NCI-H128 (cell line): ENCODE results near the gene CCDC88B.

Source experiments
- DNase-seq: peaks from one replicate; lab custom pipeline; 2025; ENCODE audit not compliant: unreplicated experiment; lab: John Stamatoyannopoulos, UW

CCDC88B gene

GRCh38 chr11:64379817-64380709, 40.1 kb downstream of the CCDC88B start:
- no peak for DNase-seq

- DNase-seq, result no peak
These were observed 41.3 kb downstream of the CCDC88B start for GRCh38 chr11:64381350-64381749.

DNA sequence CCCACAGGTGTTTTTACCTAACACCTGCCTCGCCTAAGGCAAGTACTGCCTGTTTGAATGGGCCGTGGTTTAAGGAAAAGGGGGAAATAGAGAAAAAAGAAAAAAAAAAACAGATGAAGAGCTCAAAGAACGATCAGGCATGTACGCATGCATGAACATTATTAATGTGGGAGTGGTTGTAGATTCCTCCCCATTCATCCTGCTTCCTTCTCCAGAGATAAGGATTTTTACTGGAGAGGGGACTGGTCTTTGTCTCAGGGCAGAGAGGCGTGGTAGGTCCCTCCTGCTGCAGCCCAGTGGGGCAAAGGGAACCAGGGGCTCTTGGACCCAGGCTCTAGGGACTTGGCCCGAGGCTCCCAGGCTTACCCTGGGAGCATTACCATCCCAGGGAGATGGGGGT, 42.0 kb downstream of the CCDC88B start:
- DNase-seq, result no peak

DNA sequence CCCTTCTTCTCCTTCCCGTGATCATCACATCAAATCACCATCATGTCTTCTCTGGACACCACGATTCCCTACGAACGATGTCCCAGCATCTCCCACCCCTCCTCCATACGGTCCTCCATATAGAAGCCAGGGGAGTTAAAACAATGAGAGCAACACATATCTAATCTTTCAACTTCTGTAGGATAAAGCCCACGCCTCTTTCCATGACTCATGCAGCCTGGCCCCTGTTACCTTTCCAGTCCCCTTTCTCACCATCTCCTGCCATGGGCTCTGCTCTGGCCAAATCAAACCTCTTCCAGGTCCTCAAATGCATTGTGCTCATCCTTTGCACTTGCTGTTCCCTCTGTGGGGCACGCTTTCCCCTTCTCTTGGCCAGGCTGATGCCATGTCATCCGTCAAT, 42.6 kb downstream of the CCDC88B start:
- no peak for DNase-seq

DNA sequence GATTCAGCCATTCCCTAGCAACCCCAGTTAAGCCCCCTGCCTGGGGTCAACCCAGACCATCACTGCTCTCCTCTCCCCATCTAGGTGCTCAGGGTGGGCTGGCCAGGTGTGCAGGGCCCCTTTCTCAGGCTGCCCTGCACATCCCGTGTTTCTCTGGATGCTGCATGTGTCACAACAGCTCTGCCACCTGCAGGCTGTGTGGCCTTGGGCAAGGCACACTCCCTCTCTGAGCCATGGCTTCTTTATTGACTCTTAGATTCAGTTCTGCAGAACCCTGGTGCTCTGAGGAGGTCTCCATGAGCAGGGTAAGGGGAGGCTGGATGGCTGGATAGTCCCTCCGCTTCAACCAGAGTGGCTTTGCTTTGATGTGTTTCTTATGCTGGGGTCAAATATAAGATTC, 43.6 kb downstream of the CCDC88B start:
- no peak for DNase-seq

- DNase-seq, result no peak
These were observed 44.2 kb downstream of the CCDC88B start for GRCh38 chr11:64384028-64384737.

- no peak for DNase-seq
These were observed 45.3 kb downstream of the CCDC88B start for GRCh38 chr11:64384981-64385944.

- DNase-seq, result no peak
These were observed 46.1 kb downstream of the CCDC88B start for GRCh38 chr11:64385945-64386704.

- DNase-seq, result no peak
These were observed 47.9 kb downstream of the CCDC88B start for GRCh38 chr11:64387916-64388315.

GRCh38 chr11:64388894-64389293, 48.9 kb downstream of the CCDC88B start:
- DNase-seq, result no peak

DNA sequence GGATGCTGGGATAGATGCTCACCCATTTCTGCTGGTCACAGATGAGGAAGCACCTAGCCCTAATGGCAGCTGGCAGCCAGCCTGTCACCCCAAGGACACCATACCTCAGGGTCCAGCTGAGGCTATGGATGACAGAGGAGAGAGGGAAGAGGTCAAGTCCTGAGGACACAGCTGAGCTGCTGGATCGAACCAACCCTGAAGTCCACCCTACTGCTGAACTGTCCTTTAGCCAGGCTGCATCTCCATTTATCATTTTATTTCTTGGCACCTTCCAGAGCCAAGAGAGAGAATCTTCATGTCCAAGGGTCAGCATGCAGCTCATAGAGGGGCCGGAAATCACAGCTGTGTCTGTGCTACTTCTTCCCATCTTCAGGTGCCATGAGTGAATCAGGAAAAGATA, 49.8 kb downstream of the CCDC88B start:
- DNase-seq, result no peak

GRCh38 chr11:64390558-64390957, 50.6 kb downstream of the CCDC88B start:
- DNase-seq, result no peak

GRCh38 chr11:64391839-64392238, 51.8 kb downstream of the CCDC88B start:
- no peak for DNase-seq

DNA sequence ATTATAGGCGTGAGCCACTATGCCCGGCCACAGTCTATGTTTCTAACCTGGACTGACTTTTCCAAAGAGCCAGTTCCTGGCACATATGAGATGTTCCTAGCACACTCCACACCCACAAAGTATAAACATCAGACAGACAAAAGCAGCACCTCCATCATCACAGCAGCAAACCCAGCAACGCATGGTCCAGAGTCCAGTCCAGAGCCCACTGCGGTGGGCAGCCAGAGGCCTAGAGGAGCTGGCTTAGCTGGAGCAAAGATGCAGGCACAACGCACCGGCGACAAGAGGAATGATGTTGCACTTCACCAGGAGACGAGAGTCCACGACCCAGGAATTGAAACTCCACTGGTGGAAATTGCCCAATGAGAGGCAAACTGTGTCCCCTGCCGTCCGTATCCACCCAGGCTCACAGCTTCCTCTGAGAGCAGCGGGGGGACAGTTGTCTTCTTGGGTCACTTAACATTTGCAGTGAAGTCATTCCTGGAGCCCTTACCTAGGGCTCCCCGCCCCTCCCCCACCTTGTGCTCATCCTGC, 55.6 kb downstream of the CCDC88B start:
- DNase-seq, result no peak

DNA sequence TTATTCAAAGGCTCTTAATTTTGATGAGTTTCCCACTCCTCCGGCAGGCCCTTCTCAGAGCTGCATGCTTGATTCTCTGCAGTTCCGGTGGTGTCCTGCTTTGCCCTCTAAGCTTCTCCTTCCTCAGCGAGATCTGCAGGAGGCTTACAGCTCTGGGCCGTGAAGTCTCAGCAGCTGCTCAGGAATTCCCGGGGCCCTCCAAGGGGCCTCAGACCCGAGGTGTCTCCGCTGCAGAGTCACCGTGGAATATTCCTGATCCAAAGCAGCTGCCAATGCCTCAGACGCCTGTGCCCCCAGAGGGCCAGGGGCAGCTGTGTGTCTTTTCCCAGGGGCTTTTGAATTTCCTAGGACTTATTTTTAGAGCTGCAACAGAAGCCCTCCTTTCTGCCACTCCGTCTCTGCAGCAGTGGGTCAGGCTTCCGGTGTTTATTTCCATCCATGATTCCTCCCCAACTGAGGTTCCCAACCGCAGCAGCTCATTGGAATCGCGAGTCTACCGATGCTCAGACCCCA, 56.1 kb downstream of the CCDC88B start:
- DNase-seq, result no peak

DNA sequence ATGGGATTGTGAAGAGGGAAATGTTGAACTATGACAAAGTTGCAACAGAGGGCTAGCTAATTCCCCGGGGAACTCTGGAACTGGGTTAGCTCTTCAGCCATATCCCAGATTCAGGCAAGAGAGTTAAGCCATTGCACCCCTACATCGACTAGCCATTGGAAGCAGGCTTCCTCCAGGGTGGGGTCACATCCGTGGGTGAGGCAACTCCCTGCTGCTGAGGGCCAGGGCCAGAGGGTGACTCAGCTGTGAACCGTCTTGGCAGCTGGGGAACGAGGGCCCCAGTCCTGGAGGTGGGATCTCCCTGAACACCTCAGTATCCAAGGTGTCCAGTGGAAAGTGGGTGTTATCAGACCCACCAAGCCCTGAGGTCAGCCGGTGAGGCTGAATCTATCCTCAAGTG, 60.1 kb downstream of the CCDC88B start:
- DNase-seq, result no peak

- no peak for DNase-seq
These were observed 60.7 kb downstream of the CCDC88B start for GRCh38 chr11:64400667-64401066.

GRCh38 chr11:64401775-64402174, 61.8 kb downstream of the CCDC88B start:
- DNase-seq, result no peak

GRCh38 chr11:64403106-64403505, 63.1 kb downstream of the CCDC88B start:
- no peak for DNase-seq
